Colonic mucosa (tissue), 4 donors: ENCODE measurements around the gene FAM47E. TPM values are rescaled to one million over a fixed set of nuclear protein-coding genes. Genes with fewer than 3 reads are reported as not detected.
A peak's percentile ranks its signal among the peaks of the same experiment; 100 is the strongest.

Source experiments
- DNase-seq: peaks from one replicate; pipeline ENCODE4 v3.0.0-alpha.2; 2020
- H3K27ac ChIP-seq: fragments of 200-600 bp; one replicate; pipeline ENCODE4 v1.8.0; 2021
- H3K27me3 ChIP-seq: fragments of 200-600 bp; one replicate; pipeline ENCODE4 v1.8.0; 2021
- H3K36me3 ChIP-seq: fragments of 200-600 bp; one replicate; pipeline ENCODE4 v1.8.0; 2021
- H3K4me1 ChIP-seq: fragments of 200-600 bp; one replicate; pipeline ENCODE4 v1.8.0; 2021; ENCODE audit warnings: mild to moderate bottlenecking
- H3K4me3 ChIP-seq: fragments of 200-600 bp; one replicate; pipeline ENCODE4 v1.8.0; 2021
- H3K9ac ChIP-seq, 2 donors: one replicate each; pipeline ENCODE4 v1.7.0; 2013; ENCODE audit warnings: control low read depth in 2 of 2, low read depth in 2 of 2, low read length in 2 of 2
- H3K9me3 ChIP-seq: fragments of 200-600 bp; one replicate; pipeline ENCODE4 v1.8.0; 2021
- intact Hi-C: fragments of 100-400 bp; cut with DNase I; formaldehyde crosslinking; loops from one replicate; pipeline ENCODE4 v1.14.1; 2022
- total RNA-seq, 2 donors: library from RNA; stranded (reverse); fragmentation: NEBNext Ultra II Directional in 1 of 2; extraction: Animal tissue kit (Norgen Biotek cat#: 25700) in 1 of 2; gene quantifications; one replicate each; pipeline ENCODE4 v1.2.1, GENCODE V29; 2021
- TF ChIP-seq, protein P1 (sequence below): fragments of 200-600 bp; IDR thresholded peaks from one replicate; pipeline ENCODE4 v1.8.0; 2022; ENCODE audit warnings: antibody characterized with exemption, mild to moderate bottlenecking
- donor health status: healthy.
- donor health status: DM: no; HTN: no; CAD: no.
- donor health status: DM: no; HTN: no; CAD: no.

FAM47E gene
- total RNA-seq, 2 donors from 2014 or later, result 3.9 to 4.8 TPM

- Histone ChIP-seq H3K36me3 (no peaks in the 10 kb centered on the region), H3K4me3 (peak overlapping the region; percentile 79), H3K9me3 (no peaks in the 10 kb centered on the region), H3K9ac (peak overlapping the region; percentile 81 to 91), H3K27ac (peak overlapping the region; percentile 99), H3K4me1 (peaks cover 24% of the 10 kb centered on the region), H3K27me3 (no peaks in the 10 kb centered on the region)
- intact Hi-C loops, result no loop called here
- TF ChIP-seq, protein P1, sequence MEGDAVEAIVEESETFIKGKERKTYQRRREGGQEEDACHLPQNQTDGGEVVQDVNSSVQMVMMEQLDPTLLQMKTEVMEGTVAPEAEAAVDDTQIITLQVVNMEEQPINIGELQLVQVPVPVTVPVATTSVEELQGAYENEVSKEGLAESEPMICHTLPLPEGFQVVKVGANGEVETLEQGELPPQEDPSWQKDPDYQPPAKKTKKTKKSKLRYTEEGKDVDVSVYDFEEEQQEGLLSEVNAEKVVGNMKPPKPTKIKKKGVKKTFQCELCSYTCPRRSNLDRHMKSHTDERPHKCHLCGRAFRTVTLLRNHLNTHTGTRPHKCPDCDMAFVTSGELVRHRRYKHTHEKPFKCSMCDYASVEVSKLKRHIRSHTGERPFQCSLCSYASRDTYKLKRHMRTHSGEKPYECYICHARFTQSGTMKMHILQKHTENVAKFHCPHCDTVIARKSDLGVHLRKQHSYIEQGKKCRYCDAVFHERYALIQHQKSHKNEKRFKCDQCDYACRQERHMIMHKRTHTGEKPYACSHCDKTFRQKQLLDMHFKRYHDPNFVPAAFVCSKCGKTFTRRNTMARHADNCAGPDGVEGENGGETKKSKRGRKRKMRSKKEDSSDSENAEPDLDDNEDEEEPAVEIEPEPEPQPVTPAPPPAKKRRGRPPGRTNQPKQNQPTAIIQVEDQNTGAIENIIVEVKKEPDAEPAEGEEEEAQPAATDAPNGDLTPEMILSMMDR, result no peak
- peak; percentile 55 for DNase-seq
Measured at GRCh38 chr4:76212851-76213414, 38.6 kb upstream of the FAM47E start.

- intact Hi-C loops, result no loop called here
- peak within 1 kb of the TSS; percentile 99 for H3K27ac ChIP-seq
- no peaks in the 10 kb centered on the region for H3K9me3 ChIP-seq
- H3K4me1 ChIP-seq, result peaks cover 22% of the 10 kb centered on the region
- no peaks in the 10 kb centered on the region for H3K36me3 ChIP-seq
- H3K9ac ChIP-seq, result peak within 1 kb of the TSS; percentile 81 to 93
- peak within 1 kb of the TSS; percentile 79 for H3K4me3 ChIP-seq
- H3K27me3 ChIP-seq, result no peaks in the 10 kb centered on the region
- TF ChIP-seq, protein P1, result no peak
- peak; percentile 86 for DNase-seq
Measured at GRCh38 chr4:76213415-76214176, 37.9 kb upstream of the FAM47E start, which contains the start of gene SCARB2. TSS of gene SCARB2 (minus strand) at chr4:76213824. CDS start at chr4:76213543, 281 bp downstream.

DNA sequence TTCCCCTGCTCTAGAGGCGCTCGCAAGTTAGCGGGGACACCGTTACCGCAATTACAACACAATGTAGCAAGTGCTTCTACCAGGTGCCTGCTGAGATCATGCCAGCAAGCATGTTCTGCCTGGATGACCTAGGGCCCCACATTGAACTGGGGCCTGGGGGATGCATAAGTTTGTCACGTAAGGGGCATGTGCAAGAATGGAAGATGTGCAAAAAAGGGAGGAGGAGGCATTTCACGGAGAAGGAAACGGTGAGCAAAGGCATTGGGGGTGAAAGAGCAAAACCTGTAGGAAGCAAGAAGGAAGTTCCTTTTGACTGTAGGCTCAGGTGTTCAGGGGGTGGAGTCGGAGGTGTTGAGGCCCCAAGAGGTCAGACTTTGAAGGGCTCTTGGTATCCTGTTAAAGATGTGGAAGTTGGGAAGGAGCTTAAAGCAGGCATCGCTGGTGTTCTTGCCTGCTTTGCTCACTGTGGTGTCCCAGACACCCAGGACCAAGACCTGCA, 37.3 kb upstream of the FAM47E start:
- intact Hi-C loops, result no loop called here
- H3K36me3 ChIP-seq, result no peaks in the 10 kb centered on the region
- TF ChIP-seq, protein P1, result no peak
- H3K9me3 ChIP-seq, result no peaks in the 10 kb centered on the region
- H3K4me1 ChIP-seq, result peaks cover 15% of the 10 kb centered on the region
- H3K27me3 ChIP-seq, result no peaks in the 10 kb centered on the region
- peak overlapping the region; percentile 81 to 93 for H3K9ac ChIP-seq
- DNase-seq, result peak; percentile 73
- H3K4me3 ChIP-seq, result peak overlapping the region; percentile 79
- H3K27ac ChIP-seq, result peak overlapping the region; percentile 99

- Histone ChIP-seq H3K9ac (peak overlapping the region in 1 of 2 donors; percentile 93), H3K27me3 (no peaks in the 10 kb centered on the region), H3K4me3 (no peak overlapping the region), H3K27ac (peak overlapping the region; percentile 99), H3K36me3 (no peaks in the 10 kb centered on the region), H3K4me1 (peaks cover 11% of the 10 kb centered on the region), H3K9me3 (no peaks in the 10 kb centered on the region)
- intact Hi-C loops, result no loop called here
- TF ChIP-seq, protein P1, result no peak
- peak; percentile 19 for DNase-seq
Measured at GRCh38 chr4:76215077-76215476, 36.4 kb upstream of the FAM47E start.

GRCh38 chr4:76216524-76216923, 35.0 kb upstream of the FAM47E start:
- no peak overlapping the region for H3K4me3 ChIP-seq
- H3K27me3 ChIP-seq, result no peaks in the 10 kb centered on the region
- H3K9ac ChIP-seq, result no peak overlapping the region
- DNase-seq, result peak; percentile 13
- H3K27ac ChIP-seq, result no peak overlapping the region
- intact Hi-C loops, result no loop called here
- no peaks in the 10 kb centered on the region for H3K36me3 ChIP-seq
- peaks cover 11% of the 10 kb centered on the region for H3K4me1 ChIP-seq
- TF ChIP-seq, protein P1, result no peak
- no peaks in the 10 kb centered on the region for H3K9me3 ChIP-seq
